Hepatocyte (in vitro differentiated cells): ENCODE data around the gene TDRKH.

Experiments used
- EZH2 ChIP-seq: fragments of 200-600 bp; sonication (generic); IDR thresholded peaks from 2 replicates; pipeline ENCODE4 v1.6.1; 2016; ENCODE audit warnings: antibody characterized with exemption, mild to moderate bottlenecking, borderline replicate concordance
- EZH2phosphoT487 ChIP-seq: fragments of 200-600 bp; sonication (generic); IDR thresholded peaks from one replicate; pipeline ENCODE4 v1.6.1; 2018; ENCODE audit warnings: antibody characterized with exemption, mild to moderate bottlenecking, low read depth, moderate library complexity; ENCODE audit not compliant: unreplicated experiment, severe bottlenecking
- TF ChIP-seq, protein P1 (sequence below): fragments of 200-600 bp; sonication (generic); IDR thresholded peaks from 2 replicates; pipeline ENCODE4 v1.5.1; 2016; ENCODE audit warnings: antibody characterized with exemption, mild to moderate bottlenecking; ENCODE audit not compliant: poor library complexity

DNA sequence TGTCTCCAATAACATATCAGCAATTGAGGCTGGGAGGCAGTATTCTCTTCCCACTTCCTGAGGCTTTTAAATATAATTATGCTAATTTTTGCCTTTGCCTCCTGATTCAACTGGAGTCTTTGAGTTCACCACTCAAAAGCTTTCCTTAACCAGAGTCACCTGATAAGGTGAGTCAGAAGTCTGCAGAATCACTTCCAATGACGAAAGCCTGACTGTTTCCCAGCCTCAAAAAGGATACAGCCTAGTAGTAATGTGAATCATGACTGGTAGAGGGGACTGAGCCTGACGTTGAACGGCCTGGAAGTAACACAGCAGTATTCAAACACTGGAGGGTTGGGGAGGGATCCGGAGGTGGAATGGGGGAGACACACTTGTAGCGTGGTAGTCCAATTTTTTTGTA lies 16.6 kb downstream of the TDRKH start:
- TF ChIP-seq, protein P1, sequence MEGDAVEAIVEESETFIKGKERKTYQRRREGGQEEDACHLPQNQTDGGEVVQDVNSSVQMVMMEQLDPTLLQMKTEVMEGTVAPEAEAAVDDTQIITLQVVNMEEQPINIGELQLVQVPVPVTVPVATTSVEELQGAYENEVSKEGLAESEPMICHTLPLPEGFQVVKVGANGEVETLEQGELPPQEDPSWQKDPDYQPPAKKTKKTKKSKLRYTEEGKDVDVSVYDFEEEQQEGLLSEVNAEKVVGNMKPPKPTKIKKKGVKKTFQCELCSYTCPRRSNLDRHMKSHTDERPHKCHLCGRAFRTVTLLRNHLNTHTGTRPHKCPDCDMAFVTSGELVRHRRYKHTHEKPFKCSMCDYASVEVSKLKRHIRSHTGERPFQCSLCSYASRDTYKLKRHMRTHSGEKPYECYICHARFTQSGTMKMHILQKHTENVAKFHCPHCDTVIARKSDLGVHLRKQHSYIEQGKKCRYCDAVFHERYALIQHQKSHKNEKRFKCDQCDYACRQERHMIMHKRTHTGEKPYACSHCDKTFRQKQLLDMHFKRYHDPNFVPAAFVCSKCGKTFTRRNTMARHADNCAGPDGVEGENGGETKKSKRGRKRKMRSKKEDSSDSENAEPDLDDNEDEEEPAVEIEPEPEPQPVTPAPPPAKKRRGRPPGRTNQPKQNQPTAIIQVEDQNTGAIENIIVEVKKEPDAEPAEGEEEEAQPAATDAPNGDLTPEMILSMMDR, result no peak
- TF ChIP-seq EZH2phosphoT487 (no peak), EZH2 (no peak)
